ENCODE measurements around the gene DCST2. TPM values are rescaled to one million over a fixed set of nuclear protein-coding genes. Genes with fewer than 3 reads are reported as not detected.

Gene DCST2
- total and polyA plus RNA-seq, 9 of the 15 experiments (the other 6 are each of a cell fraction or from before 2014, with no cell fraction given) = 0.09 to 0.49 (median 0.11) TPM; not detected in 3

DNA sequence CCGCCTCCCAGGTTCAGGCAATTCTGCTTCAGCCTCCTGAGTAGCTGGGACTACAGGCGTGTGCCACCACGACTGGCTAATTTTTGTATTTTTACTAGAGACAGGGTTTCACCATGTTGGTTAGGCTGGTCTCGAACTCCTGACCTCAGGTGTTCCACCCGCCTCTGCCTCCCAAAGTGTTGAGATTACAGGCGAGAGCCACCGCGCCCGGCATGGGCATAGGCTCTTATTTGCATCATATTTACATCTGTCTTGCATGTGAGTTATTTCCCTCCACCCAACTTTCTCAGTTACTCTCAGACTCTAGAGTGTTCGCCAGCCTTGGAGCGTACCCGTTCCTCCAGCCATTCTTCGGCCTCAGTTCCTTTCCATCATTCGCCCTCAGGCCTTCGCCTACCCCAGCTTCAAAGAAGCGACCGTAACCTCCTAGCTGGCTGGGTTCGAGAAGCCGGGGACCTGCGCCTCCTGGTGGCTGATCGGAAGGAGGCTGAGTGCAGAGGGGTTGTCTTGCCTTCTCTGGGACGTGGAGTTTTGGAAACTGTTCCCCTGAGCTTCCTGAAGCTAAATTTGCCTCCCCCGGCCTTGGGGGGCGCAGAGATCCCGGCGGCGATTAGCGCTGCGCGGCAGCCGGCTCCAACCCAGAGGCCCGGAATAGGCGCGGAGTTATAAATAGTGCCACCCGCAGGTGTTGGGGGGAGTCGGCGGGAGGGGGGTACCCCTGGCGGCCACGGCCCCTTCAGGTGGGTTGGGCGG, 34.6 kb downstream of the DCST2 start (continued):
- TF ChIP-seq, protein P1, sequence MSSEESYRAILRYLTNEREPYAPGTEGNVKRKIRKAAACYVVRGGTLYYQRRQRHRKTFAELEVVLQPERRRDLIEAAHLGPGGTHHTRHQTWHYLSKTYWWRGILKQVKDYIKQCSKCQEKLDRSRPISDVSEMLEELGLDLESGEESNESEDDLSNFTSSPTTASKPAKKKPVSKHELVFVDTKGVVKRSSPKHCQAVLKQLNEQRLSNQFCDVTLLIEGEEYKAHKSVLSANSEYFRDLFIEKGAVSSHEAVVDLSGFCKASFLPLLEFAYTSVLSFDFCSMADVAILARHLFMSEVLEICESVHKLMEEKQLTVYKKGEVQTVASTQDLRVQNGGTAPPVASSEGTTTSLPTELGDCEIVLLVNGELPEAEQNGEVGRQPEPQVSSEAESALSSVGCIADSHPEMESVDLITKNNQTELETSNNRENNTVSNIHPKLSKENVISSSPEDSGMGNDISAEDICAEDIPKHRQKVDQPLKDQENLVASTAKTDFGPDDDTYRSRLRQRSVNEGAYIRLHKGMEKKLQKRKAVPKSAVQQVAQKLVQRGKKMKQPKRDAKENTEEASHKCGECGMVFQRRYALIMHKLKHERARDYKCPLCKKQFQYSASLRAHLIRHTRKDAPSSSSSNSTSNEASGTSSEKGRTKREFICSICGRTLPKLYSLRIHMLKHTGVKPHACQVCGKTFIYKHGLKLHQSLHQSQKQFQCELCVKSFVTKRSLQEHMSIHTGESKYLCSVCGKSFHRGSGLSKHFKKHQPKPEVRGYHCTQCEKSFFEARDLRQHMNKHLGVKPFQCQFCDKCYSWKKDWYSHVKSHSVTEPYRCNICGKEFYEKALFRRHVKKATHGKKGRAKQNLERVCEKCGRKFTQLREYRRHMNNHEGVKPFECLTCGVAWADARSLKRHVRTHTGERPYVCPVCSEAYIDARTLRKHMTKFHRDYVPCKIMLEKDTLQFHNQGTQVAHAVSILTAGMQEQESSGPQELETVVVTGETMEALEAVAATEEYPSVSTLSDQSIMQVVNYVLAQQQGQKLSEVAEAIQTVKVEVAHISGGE (CRISPR knock-in tag; IDR thresholded peaks at IDR 0.05) = peak in 1 of 3 experiments; percentile 41; a peak in 1 of 6 replicates
- TF ChIP-seq POLR3G (IDR thresholded peaks at IDR 0.05; ENCODE audit: extremely low read depth, insufficient read length, insufficient replicate concordance) (no peak), RBM17 (IDR thresholded peaks at IDR 0.05; ENCODE audit: borderline replicate concordance, low read depth, low read length) (no peak), MECOM (CRISPR knock-in tag; IDR thresholded peaks at IDR 0.05) (no peak), NRF1 (conservative IDR thresholded peaks at IDR 0.05 in 1 of 2, IDR thresholded peaks at IDR 0.05 in 1 of 2) (no peak), CBX8 (IDR thresholded peaks at IDR 0.05; ENCODE audit: borderline replicate concordance, extremely low read depth, low read depth, low read length, poor library complexity, severe bottlenecking) (no peak)
- TF ChIP-seq, protein P2, sequence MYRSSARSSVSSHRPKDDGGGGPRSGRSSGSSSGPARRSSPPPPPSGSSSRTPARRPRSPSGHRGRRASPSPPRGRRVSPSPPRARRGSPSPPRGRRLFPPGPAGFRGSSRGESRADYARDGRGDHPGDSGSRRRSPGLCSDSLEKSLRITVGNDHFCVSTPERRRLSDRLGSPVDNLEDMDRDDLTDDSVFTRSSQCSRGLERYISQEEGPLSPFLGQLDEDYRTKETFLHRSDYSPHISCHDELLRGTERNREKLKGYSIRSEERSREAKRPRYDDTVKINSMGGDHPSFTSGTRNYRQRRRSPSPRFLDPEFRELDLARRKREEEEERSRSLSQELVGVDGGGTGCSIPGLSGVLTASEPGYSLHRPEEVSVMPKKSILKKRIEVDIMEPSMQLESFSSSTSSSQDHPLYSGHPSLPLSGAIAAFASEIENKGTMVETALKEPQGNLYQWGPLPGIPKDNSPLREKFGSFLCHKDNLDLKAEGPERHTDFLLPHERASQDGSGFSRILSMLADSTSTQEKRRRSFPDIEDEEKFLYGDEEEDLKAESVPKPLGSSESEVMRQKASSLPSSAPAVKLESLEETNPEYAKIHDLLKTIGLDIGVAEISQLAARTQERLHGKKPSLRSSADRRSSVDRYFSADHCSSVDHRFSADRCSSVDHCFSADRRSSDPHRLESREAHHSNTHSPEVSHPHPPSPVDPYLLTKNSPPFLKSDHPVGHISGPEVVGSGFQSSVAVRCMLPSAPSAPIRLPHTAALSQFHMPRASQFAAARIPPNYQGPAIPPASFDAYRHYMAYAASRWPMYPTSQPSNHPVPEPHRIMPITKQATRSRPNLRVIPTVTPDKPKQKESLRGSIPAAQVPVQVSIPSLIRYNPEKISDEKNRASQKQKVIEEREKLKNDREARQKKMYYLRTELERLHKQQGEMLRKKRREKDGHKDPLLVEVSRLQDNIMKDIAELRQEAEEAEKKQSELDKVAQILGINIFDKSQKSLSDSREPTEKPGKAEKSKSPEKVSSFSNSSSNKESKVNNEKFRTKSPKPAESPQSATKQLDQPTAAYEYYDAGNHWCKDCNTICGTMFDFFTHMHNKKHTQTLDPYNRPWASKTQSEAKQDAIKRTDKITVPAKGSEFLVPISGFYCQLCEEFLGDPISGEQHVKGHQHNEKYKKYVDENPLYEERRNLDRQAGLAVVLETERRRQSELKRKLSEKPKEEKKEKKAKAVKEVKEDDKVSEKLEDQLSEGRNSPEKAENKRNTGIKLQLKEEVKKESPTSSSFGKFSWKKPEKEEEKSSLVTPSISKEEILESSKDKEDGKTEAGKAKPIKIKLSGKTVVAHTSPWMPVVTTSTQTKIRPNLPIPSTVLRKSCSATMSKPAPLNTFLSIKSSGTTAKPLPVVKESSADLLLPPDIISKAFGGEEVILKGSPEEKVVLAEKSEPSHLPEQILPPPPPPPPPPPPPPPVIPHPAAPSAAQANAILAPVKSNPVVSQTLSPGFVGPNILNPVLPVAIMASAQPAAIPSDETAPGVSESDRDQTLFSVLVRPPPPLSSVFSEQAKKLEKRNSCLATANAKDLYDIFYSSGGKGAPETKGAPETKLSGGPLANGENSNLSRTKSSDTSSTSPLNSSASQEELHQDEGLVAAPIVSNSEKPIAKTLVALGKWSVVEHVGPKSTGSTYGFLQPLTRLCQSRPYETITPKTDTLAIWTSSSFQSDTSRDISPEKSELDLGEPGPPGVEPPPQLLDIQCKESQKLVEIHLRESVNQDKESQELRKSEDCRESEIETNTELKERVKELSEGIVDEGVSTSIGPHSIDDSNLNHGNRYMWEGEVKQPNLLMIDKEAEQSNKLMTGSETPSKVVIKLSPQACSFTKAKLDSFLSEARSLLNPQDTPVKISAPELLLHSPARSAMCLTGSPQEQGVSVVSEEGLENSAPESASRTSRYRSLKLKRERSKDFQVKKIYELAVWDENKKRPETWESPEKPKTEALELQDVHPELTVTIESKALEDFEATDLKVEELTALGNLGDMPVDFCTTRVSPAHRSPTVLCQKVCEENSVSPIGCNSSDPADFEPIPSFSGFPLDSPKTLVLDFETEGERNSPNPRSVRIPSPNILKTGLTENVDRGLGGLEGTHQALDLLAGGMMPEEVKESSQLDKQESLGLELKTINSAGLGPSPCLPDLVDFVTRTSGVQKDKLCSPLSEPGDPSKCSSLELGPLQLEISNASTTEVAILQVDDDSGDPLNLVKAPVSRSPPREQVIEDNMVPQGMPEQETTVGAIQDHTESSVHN (IDR thresholded peaks at IDR 0.05; ENCODE audit: borderline replicate concordance in 1 of 2, low read depth in 1 of 2) = no peak
- TF ChIP-seq, protein P3, sequence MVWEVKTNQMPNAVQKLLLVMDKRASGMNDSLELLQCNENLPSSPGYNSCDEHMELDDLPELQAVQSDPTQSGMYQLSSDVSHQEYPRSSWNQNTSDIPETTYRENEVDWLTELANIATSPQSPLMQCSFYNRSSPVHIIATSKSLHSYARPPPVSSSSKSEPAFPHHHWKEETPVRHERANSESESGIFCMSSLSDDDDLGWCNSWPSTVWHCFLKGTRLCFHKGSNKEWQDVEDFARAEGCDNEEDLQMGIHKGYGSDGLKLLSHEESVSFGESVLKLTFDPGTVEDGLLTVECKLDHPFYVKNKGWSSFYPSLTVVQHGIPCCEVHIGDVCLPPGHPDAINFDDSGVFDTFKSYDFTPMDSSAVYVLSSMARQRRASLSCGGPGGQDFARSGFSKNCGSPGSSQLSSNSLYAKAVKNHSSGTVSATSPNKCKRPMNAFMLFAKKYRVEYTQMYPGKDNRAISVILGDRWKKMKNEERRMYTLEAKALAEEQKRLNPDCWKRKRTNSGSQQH (CRISPR knock-in tag; IDR thresholded peaks at IDR 0.05) = no peak
- TF ChIP-seq, protein P4, sequence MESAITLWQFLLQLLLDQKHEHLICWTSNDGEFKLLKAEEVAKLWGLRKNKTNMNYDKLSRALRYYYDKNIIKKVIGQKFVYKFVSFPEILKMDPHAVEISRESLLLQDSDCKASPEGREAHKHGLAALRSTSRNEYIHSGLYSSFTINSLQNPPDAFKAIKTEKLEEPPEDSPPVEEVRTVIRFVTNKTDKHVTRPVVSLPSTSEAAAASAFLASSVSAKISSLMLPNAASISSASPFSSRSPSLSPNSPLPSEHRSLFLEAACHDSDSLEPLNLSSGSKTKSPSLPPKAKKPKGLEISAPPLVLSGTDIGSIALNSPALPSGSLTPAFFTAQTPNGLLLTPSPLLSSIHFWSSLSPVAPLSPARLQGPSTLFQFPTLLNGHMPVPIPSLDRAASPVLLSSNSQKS (CRISPR knock-in tag; IDR thresholded peaks at IDR 0.05) = no peak

All from K562 (cell line).